T-helper 9 cell (primary cell): ENCODE measurements around the gene NREP.

Experiments used
- DNase-seq: peaks from one replicate; pipeline ENCODE4 v3.0.0-alpha.2; 2020
- total RNA-seq, 2 donors: gene quantifications; one replicate each; lab custom pipeline; 2026; lab: John Stamatoyannopoulos, UW

Gene NREP, protein sequence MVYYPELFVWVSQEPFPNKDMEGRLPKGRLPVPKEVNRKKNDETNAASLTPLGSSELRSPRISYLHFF
- total RNA-seq: 0.24 to 0.70 reads per million in 2 donors

DNA sequence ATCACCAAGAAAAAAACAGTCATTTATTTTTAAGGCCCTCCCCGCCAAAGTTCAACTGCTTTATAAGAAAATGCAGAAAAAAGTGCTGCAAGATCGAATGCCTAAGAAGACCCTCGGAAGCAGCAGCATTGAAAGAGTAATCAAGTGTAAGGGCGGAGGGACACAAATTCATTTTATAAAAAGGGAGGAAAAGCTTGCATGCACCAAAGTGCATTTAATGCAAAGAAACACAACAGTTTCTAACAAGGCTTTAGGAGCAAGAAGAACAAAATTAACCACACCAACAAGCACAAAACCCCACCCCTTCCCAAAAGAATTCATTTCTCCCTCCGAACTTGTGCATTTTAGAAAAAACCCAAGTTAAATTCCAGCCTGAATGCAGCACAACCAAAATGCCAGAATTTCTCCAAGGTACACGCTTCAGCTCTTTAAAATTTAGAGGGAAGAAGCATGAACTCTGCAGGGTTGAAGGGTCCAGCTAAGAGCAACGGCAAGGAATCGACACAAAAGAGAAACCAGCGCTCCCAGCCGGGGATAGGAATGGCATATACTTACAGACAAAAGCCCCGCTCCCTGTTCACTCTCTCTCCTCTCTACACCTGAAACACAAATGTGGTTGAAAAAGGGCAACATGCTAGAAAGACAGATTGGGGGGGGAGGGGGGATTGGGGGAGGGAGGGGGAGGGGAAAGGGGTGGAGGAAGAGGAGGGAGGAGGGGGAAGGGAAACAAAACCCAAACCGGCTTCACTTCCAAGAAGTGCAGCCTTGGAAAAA is at the start of gene NREP:
Gene NREP (minus strand): TSS at position 614 of the 774 bp plus-strand sequence. CDS start 1,422 bp downstream, outside the sequence.
- DNase-seq: no peak

DNA sequence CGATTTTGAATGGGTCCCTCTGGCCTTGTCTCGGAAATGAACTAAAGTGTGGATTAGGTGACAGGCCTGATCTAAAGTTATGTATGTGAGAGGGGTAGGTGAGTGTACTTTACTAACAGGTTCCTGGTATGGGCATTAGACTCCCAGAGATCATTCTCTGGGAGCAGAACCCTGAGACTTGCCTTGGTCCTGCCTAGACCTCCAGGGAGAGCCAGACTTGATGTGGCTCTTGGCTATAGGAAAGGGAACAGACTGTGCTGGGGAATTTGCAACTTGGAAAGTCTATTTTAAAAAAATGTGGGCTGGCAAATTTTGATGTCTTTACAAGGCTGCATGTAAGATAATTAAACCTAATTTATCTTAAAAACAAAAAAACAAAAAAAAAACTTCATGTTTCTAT is 49.8 kb upstream of the NREP start:
- no peak for DNase-seq

GRCh38 chr5:111806156-111806555 is 49.2 kb upstream of the NREP start:
- DNase-seq: no peak

DNA sequence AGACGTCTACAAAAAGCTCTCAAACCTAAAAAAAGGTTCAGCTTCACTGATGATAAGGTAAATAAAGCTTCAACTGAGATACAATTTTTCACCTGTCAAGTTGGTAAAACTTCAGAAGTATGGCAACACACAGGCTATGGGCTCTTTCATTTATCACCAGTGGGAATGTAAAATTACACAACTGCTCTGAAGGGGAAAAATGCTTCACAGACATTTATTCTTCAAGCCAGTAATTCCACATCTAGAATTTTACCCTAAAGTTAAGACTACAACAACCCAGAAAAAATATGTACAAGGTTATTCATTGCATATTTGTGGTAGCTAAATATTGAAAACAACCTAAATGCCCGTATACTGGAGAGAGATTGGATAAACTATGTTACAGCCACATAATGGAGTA is 48.1 kb upstream of the NREP start:
- no peak for DNase-seq

GRCh38 chr5:111800351-111800750 is 43.4 kb upstream of the NREP start:
- DNase-seq: no peak

DNA sequence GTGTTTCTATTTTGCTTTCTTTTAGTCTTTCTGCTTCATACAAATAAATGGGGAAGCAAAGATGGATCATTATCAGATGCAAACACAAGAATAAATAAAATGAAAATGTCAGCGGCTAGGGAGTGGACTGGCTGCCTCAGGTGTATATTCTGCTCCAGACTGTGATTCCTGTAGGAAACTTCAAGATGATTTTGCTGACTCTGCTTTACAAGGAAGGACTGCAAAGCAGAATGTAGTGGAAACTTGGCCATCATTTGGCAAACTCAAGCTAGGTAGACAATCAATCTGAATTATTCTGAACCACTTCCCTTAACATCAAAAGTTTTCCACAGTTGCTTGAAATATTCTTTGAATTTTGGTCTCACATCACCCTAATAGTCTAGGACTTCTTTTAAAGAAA is 38.1 kb upstream of the NREP start:
- DNase-seq: no peak

DNA sequence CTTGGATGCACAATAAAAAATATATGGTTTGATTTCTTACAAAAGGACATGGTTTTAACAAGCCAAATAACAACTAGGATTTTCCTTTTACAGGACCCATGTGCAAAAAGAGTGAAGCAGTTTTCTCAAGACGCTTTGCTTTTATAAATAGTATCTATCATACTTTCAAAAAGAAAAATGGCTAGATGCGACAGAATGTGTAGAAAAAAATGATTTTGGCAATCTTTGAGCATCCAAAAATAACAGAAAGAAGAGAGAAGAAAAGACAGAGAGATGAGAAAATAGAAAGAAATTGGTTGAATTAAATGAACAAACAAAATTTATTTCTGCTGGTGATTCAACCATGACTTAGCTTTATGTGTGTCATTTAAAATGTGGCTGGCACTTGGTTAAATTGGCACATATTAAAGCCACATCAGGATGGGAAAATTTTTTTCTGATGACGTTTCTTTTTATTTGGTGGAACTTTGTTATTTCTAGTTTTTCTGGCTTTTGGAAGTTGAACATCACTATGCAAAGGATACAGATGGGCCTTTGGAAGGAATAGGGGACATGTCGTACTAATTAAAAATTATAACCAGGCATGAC is 35.6 kb upstream of the NREP start:
- DNase-seq: no peak

GRCh38 chr5:111790295-111790694 is 33.3 kb upstream of the NREP start:
- DNase-seq: no peak

- no peak for DNase-seq
Measured at GRCh38 chr5:111787006-111787405, 30.0 kb upstream of the NREP start.

DNA sequence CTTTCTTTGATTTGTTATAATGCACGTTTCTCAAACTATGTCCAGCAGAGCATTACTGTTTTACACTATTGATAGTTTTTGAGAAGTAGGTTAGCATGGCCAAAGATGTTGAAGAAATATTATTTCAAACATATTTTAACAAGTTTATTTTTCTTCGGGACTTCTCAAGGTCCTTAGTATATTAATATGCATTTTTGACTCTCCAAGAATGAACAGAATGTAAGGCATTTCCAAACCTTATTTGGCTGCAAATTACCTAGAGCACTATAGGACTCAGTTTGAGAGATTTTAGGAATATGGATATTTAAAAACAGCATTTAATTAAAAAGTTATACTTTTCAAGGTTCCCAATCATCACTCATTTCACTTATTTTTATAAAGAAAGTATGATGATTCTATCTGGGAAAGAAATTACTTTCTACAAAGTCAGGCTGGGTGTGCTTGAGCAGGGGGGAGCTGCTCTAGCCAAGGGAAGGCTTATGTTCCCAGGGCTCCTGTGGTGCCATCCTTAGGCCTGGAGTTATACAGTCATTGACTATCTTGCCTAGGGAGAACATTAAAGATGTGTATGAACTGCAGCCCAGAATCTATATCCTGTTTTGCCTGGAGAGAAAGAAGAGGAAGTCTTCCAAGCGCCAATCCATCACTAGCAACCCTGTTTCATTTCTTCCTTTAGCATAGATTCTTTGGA is 27.6 kb upstream of the NREP start:
- DNase-seq: no peak

GRCh38 chr5:111783537-111783936 is 26.5 kb upstream of the NREP start:
- DNase-seq: no peak

DNA sequence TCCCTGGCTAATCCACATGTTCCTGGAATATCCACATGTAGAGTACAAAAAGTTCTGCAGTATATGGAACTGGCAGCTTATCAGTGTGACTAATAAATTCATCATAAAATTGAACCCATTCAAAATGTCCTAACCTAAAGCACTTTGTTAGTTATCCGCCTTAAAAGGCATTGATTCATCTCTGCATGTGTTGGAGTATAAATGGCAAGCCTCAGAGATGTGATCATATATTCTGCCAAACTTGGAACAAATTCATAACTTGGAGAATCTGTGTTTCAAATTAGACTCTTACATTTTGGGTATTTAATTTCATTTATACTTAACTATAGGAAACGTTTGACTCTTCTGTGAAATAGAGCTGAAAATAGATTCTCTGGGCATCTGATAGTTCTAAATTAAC is 25.2 kb upstream of the NREP start:
- DNase-seq: no peak

GRCh38 chr5:111781200-111781599 is 24.2 kb upstream of the NREP start:
- no peak for DNase-seq

- DNase-seq: no peak
Measured at GRCh38 chr5:111779922-111780292, 22.9 kb upstream of the NREP start.

- DNase-seq: no peak
Measured at GRCh38 chr5:111779260-111779921, 22.4 kb upstream of the NREP start.

DNA sequence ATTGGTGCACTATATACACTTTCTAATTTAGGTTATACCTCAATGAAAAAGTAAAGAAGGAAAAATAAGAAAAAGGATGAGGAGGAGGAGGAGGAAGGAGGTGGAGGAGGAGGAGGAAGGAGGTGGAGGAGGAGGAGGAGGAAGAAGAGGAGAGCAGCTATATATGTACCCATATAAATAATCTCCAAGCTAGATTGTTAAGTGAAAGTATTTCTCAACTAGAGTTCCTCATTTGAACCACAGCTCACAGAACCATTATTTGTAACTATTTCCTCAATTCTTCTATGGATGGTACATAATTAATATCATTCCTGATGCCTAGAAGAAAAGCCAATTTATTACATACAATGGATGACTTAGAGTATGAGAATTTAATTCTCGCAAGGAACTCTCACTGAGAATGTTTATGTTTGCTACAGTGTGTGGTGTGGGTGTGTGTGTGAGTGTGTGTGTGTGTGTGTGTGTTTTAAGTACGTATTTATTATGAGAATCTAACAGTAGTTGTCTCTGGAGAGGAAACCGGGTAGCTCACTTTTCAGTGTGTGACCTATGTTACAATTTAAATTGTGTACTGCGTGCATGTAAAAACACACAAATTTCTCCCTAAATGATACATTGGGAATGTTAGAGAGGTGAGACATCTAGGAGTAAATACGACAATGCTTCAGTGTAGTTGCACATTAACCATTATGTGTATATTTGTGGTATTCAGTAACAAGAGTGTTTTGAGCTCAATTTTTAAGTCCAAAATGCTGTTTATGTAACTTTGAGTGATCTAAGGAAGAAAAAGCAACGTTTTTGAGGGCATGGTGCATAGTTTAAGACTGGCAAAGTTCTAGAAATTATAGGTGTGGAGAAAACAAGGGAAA is 20.2 kb upstream of the NREP start:
- no peak for DNase-seq

DNA sequence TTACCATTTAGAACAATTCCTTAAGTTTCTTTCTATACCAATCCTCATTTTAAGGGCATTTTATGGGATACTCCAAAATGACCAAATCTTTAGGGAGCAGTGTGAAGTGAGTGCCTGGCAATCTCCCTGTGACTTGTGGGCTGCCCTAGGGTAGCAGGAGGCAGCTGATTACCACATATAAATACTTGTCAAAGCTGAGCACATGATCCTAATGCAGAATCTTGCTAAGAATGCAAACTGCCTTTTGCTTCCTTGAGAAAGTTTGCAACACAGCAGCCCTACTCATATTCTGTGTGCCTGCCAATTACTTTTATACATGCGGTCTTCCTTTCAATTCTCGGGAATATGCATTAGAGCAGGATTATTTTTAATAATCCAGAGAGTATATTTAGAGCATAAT is 18.2 kb upstream of the NREP start:
- no peak for DNase-seq

- DNase-seq: no peak
Measured at GRCh38 chr5:111774525-111774924, 17.5 kb upstream of the NREP start.

GRCh38 chr5:111772456-111773122 is 15.6 kb upstream of the NREP start:
- no peak for DNase-seq

DNA sequence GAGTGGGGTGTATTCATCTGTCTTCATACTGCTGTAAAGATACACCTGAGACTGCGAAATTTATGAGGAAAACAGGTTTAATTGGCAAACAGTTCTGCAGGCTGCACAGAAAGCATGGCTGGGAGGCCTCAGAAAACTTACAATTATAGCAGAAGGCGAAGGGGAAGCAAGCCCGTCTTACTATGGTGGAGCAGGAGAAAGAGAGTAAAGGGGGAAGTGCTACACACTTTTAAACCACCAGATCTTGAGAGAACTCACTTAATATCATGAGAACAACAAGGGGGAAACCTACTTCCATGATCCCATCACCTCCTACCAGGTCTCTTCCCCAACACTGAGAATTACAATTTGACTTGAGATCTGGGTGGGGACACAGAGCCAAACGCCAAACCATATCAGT is 12.5 kb upstream of the NREP start:
- DNase-seq: no peak
